CD4-positive, alpha-beta T cell (primary cell): ENCODE data around the gene CHPT1. TPM values are rescaled to one million over a fixed set of nuclear protein-coding genes. Genes with fewer than 3 reads are reported as not detected.

ENCODE experiments used
- ATAC-seq: fragments of 200-7000 bp; cut with Tn5 transposase; one replicate; pipeline ENCODE4 v1.10.0; 2022; ENCODE audit warnings: mild to moderate bottlenecking; ENCODE audit not compliant: poor library complexity
- CTCF ChIA-PET: fragments of 350-600 bp; sonication (Branson Sonifier 250); formaldehyde crosslinking; loops from one replicate; lab custom pipeline; 2021; ENCODE audit warnings: antibody characterized with exemption, inconsistent platforms; lab: Charles Lee
- POLR2A ChIA-PET: fragments of 350-600 bp; sonication (Branson Sonifier 250); formaldehyde crosslinking; loops from one replicate; lab custom pipeline; 2021; ENCODE audit warnings: antibody characterized with exemption, inconsistent platforms; lab: Charles Lee
- DNase-seq, 14 experiments: peaks; one replicate each; pipeline ENCODE4 v3.0.0-alpha.2; 2013 to 2020; ENCODE audit warnings: mixed read lengths in 2 of 14
- H3K27ac ChIP-seq, 2 donors: one replicate each; pipeline versions ENCODE4 v1.5.1 to v1.7.0; 2013; ENCODE audit warnings: low read length in 2 of 2, low read depth in 1 of 2, mild to moderate bottlenecking in 1 of 2
- H3K27me3 ChIP-seq, 2 experiments: 1 replicate in 1 of 2; 2 replicates in 1 of 2; pipeline versions ENCODE4 v1.6.1 to v1.7.0; 2013; ENCODE audit warnings: low read length in 2 of 2, control low read depth in 1 of 2, mild to moderate bottlenecking in 1 of 2, moderate library complexity in 1 of 2; ENCODE audit not compliant: insufficient read depth in 2 of 2, control insufficient read depth in 1 of 2
- H3K36me3 ChIP-seq: one replicate; pipeline ENCODE4 v1.6.1; 2013; ENCODE audit warnings: low read length, control low read depth; ENCODE audit not compliant: insufficient read depth
- H3K4me1 ChIP-seq: one replicate; pipeline ENCODE4 v1.6.1; 2013; ENCODE audit warnings: low read length, control low read depth; ENCODE audit not compliant: insufficient read depth
- H3K4me3 ChIP-seq: one replicate; pipeline ENCODE4 v1.5.1; 2013; ENCODE audit warnings: mild to moderate bottlenecking, low read length, moderate library complexity
- H3K9me3 ChIP-seq, 2 experiments: 1 replicate in 1 of 2; 2 replicates in 1 of 2; pipeline versions ENCODE4 v1.6.1 to v1.7.0; 2013; ENCODE audit warnings: low read length in 2 of 2, mild to moderate bottlenecking in 2 of 2, control low read depth in 1 of 2, moderate library complexity in 1 of 2; ENCODE audit not compliant: control insufficient read depth in 1 of 2, insufficient read depth in 1 of 2
- H3K27ac Mint-ChIP-seq: one replicate; pipeline ENCODE4 v1.8.0; 2020; ENCODE audit warnings: mixed read lengths
- H3K27me3 Mint-ChIP-seq: one replicate; pipeline ENCODE4 v1.8.0; 2021; ENCODE audit warnings: mixed read lengths
- H3K36me3 Mint-ChIP-seq: one replicate; pipeline ENCODE4 v1.8.0; 2021; ENCODE audit warnings: low read depth, mixed read lengths
- H3K4me1 Mint-ChIP-seq: one replicate; pipeline ENCODE4 v1.8.0; 2021; ENCODE audit warnings: low read depth, mixed read lengths
- H3K4me3 Mint-ChIP-seq: one replicate; pipeline ENCODE4 v1.8.0; 2020; ENCODE audit warnings: mild to moderate bottlenecking, mixed read lengths
- H3K9me3 Mint-ChIP-seq: one replicate; pipeline ENCODE4 v1.8.0; 2020; ENCODE audit warnings: mixed read lengths
- CTCF ChIP-seq: fragments of 200-600 bp; IDR thresholded peaks from one replicate; pipeline ENCODE4 v1.8.0; 2022; ENCODE audit warnings: antibody characterized with exemption, mild to moderate bottlenecking
- intact Hi-C, 2 experiments: fragments of 100-400 bp; cut with DNase I in 1 of 2; cut with micrococcal nuclease in 1 of 2; formaldehyde crosslinking; loops; one replicate each; pipeline versions ENCODE4 v1.15.1 to v1.9.0; 2023 to 2025; cut with DNase I, micrococcal nuclease
- total RNA-seq, 174 experiments: library from RNA in 2 of 174; stranded (reverse) in 2 of 174; gene quantifications; one replicate each; pipeline ENCODE4 v1.2.3 and lab custom pipeline; 2021 to 2026

CHPT1 gene
- total RNA-seq, 2 experiments from 2014 or later = 10.8 to 11.9 TPM

DNA sequence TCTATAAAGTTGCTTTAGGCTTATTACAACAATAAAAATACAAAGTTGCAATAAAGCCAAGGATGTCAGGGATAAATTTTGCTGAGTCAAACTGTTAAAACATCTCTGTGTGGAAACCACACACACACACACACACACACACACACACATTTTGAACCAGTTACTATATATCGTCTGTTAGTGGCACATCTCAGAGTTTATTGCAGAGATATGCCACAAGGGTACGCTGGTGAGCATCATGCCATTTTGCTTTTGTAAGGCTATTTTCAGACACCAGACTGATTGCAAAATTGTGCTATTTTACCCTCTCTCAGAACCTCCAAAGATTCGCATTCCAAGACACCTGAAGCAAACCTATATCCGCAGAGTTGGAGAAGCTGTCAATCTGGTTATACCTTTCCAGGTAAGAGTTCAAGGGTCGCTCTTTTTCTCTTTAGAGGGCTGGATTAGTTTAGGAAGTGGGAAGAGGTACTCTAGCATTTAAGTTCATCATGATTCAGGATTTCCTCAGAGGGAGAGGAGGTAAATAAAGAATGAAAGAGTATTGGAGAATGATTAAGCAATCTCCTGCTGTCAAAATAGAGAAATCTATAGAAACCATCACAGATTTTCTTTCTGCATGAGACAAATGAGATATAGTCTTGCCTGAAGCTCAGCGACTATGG, 27.3 kb upstream of the CHPT1 start:
- ChIA-PET POLR2A (no interaction called here), CTCF (no interaction called here)
- peak; percentile 32 for TF ChIP-seq CTCF
- no peaks in the 10 kb centered on the region for H3K9me3 ChIP-seq
- Mint-ChIP-seq H3K9me3 (no peaks in the 10 kb centered on the region), H3K27me3 (peaks cover 4% of the 10 kb centered on the region), H3K27ac (peak overlapping the region; percentile 52), H3K36me3 (no peaks in the 10 kb centered on the region), H3K4me1 (peaks cover 26% of the 10 kb centered on the region), H3K4me3 (peak overlapping the region; percentile 49)
- intact Hi-C loops = loop anchor here (1.0 to 10.0 kb wide), 3 partner anchors 87 to 165 kb away; partner anchors contain the start of gene GNPTAB (in 1 of the 2)
- no peak overlapping the region for H3K4me3 ChIP-seq
- no peaks in the 10 kb centered on the region for H3K27me3 ChIP-seq
- peaks cover 18% of the 10 kb centered on the region for H3K4me1 ChIP-seq
- ATAC-seq (peak; percentile 76), DNase-seq (peak in 9 of 14 experiments; percentile 3 to 79 (median 41))
- no peak overlapping the region for H3K27ac ChIP-seq
- no peaks in the 10 kb centered on the region for H3K36me3 ChIP-seq

- Mint-ChIP-seq H3K27me3 (peaks cover 3% of the 10 kb centered on the region), H3K9me3 (no peaks in the 10 kb centered on the region), H3K27ac (peak overlapping the region; percentile 58), H3K36me3 (no peaks in the 10 kb centered on the region), H3K4me1 (peaks cover 26% of the 10 kb centered on the region), H3K4me3 (peak overlapping the region; percentile 82)
- Histone ChIP-seq H3K27ac (no peak overlapping the region), H3K27me3 (no peaks in the 10 kb centered on the region), H3K4me3 (peak overlapping the region; percentile 17), H3K4me1 (peaks cover 18% of the 10 kb centered on the region), H3K9me3 (no peaks in the 10 kb centered on the region), H3K36me3 (no peaks in the 10 kb centered on the region)
- ATAC-seq = peak; percentile 86
- ChIA-PET CTCF (no interaction called here), POLR2A (no interaction called here)
- intact Hi-C loops = loop anchor here (5.0 to 10.0 kb wide), 2 partner anchors 86 to 164 kb away; partner anchors contain the start of gene GNPTAB (in 1 of the 2)
- no peak for TF ChIP-seq CTCF
- peak in 11 of 14 experiments; percentile 1 to 74 (median 16) for DNase-seq
These were observed 26.2 kb upstream of the CHPT1 start for GRCh38 chr12:101671157-101671791.

DNA sequence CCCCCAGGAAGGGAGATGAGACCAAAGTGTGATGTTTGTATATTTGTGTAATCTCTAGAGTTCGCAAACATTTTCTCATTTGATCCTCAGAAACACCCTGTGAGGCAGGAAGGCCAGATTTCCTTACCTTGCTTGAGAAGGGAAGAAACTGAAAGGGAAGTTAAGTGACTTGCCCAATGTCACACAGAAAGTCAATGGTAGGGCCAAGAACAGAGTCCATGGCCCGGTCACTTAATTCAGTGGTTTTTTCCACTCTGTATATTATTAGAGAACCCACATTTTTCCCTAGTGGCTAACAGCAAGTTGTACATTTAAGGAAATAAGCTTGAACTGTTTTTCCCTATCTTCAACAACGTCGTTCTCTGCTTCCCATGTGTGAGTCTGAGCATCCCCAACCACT, 25.6 kb upstream of the CHPT1 start:
- no peaks in the 10 kb centered on the region for H3K36me3 ChIP-seq
- Mint-ChIP-seq H3K9me3 (no peaks in the 10 kb centered on the region), H3K36me3 (no peaks in the 10 kb centered on the region), H3K4me3 (no peak overlapping the region), H3K27ac (peak overlapping the region; percentile 58), H3K4me1 (peaks cover 26% of the 10 kb centered on the region), H3K27me3 (no peaks in the 10 kb centered on the region)
- H3K4me1 ChIP-seq = peaks cover 18% of the 10 kb centered on the region
- H3K9me3 ChIP-seq = no peaks in the 10 kb centered on the region
- ChIA-PET CTCF (no interaction called here), POLR2A (interaction anchor here (1.0 kb wide), 1 partner anchor 159 kb away, joined by 3 read pairs; the partner anchor contains the start of gene GNPTAB)
- no peaks in the 10 kb centered on the region for H3K27me3 ChIP-seq
- DNase-seq (no peak), ATAC-seq (no peak)
- H3K27ac ChIP-seq = no peak overlapping the region
- intact Hi-C loops = loop anchor here (5.0 to 10.0 kb wide), 2 partner anchors 85 to 163 kb away; partner anchors contain the start of gene GNPTAB (in 1 of the 2)
- peak overlapping the region; percentile 17 for H3K4me3 ChIP-seq
- TF ChIP-seq CTCF = no peak
